ENCODE data around the gene SRPX.

SRPX gene

DNA sequence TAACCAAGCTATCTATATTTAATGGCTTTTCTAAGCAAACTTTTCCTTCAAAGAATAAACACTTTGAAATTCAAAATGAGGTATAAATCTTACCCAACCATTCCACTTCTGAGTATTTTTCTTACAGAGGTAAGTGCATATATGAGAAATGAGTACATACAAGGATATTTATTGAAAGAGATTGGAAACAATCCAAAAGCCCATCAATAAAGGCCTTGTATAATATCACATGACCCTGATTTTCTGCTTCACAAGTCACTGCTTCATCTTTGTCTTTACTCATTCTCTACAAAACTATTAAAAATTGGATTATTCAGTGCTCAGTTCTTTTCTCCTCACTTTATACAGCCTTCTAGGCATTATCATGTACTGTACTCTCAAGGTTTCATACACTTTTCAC, 91.3 kb downstream of the SRPX start:
- DNase-seq: no peak

DNA sequence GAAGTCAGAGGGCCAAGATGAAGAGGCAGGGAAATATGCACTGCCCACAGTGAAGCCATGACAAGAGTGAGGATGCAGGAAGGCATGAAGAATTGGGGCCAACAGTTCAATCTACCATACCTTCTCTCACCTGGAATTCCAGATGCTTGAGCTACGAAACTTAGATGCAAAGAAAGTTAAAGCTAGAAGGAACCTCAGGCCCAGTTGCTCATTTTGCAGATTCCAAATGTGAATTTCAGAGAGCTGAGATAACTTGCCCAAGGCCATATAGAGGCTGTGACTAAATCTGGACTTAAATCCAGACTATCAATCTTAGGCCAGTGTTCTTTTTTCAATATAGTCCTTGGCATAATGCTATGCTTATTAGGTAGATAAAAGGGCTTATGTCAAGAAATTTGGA, 92.7 kb downstream of the SRPX start:
- no peak for DNase-seq

DNA sequence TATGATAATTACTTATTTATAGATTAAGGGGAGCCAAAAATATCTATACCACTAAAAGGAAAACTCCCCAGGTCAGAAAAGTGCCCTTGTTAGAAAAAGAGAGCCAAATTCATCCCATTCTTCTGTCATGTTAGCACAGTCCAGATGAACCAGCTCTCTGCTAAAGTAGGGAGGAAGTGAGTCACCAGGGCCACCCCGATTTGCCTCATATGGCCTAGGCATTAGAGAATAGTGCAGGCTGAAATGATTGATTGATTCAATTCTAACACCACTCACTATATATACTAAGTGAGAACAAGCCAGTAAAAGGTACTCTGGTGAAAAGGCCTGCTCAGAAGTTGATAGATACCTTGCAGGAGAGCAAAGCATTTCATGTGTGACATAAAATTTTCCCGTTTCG, 94.5 kb downstream of the SRPX start:
- DNase-seq: no peak

DNA sequence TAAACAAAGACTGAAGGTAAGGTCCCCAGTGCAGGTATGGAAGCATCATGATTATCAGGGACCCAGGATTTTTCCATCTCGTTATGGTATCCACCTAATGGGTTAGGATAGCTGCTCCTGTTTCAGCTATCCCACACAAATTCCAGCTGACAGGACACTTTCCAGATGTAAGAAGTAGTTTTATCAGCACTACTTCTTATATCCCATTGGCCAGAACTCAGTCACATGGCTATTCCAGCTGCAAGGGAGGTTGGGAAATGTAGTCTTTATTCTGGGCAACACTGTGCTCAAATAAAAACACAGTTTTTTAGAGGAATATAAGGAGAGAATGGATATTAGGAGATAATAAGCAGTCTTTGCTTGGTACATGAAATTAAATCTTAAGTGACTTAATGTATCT, 96.7 kb downstream of the SRPX start:
- no peak for DNase-seq

DNA sequence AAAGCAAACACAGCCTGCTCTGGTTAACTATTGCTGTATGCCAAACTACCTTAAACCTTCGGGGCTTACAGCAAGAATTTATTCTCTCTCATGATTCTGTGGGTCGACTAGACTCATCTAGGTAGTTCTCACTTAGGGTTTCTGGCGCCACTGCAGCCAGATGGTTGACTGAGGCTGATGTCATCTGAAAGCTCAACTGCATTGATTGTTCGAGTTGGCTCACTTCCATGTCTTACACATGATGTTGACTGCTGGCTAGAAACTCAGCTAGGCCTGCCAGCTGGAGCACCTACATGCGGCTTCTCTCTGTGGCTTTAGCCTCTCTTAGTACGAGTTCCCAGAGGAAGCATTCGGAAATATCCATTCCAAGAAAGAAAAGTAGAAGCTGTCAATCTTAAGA, 103.2 kb downstream of the SRPX start:
- no peak for DNase-seq

DNA sequence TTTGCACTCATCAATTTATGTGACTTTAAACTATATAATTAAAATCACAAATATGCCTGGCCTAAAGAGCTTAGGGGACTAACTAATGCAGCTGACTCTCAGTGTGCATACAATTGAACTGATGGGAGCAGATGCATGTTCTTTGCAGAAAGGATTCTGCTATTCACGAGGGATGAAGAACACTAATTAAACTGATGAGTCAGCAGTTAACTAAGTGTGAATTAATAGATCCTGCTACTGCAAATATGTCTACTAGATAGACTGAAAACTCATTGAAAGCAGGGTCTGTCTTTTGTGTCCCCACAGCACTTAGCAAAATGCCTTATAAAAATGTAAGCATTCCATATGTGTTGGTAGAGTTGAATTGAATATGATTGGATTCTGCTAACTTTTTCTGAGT, 104.0 kb downstream of the SRPX start:
- DNase-seq: no peak

DNA sequence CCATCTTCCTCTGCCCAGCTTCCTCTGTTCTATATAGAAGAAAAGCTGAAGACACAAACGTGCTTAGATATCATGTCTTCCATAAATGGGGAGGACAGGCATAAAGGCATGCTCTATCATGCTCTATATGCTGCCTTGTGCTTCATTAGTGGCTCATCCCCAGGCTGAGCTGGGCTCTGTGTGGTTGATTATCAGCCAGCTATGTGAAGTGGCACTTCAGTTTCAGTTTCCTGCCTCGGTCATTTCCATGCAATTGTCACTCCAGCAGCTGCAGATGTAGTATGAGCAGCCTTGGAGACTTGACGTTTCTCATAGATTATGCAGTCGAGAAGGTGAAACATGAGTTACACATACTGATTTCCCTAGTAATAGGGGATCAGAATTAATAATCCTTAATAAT, 108.1 kb downstream of the SRPX start:
- DNase-seq: no peak

DNA sequence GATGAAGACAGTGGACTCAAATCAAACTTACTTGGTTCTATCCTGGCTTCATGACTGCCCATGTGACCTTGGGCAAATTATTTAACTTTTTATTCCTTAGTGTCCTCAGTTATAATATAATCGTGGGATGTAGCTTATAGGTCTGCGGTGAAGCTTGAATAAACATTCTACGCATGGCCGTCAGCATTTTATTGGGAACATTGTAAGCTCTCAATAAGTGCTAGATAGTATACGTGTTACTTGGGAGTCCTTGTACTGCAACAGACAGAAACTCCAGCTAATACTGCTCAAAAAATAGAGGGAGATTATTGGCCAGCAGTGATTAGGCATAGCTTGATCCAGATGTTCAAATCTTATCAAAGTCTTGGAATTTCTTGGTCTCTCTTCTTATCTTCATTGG, 109.5 kb downstream of the SRPX start:
- no peak for DNase-seq

DNA sequence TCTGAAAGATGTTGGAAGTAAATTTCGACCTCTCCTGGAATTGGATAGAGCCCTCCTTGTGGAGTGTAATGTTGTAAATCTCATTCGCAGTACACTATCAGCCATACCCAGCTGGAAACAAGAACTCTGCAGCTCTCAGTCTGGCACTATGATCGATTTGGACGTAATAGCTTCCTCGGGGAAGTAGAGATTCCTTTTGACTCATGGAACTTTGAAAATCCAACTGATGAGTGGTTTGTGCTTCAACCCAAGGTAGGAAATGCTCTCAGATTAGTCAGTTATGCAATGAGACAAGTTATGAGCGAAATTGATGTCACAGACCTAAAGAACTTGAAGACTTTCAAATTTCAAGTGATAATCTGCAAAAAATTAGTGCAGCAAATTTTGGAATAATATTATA, 110.4 kb downstream of the SRPX start:
- no peak for DNase-seq

DNA sequence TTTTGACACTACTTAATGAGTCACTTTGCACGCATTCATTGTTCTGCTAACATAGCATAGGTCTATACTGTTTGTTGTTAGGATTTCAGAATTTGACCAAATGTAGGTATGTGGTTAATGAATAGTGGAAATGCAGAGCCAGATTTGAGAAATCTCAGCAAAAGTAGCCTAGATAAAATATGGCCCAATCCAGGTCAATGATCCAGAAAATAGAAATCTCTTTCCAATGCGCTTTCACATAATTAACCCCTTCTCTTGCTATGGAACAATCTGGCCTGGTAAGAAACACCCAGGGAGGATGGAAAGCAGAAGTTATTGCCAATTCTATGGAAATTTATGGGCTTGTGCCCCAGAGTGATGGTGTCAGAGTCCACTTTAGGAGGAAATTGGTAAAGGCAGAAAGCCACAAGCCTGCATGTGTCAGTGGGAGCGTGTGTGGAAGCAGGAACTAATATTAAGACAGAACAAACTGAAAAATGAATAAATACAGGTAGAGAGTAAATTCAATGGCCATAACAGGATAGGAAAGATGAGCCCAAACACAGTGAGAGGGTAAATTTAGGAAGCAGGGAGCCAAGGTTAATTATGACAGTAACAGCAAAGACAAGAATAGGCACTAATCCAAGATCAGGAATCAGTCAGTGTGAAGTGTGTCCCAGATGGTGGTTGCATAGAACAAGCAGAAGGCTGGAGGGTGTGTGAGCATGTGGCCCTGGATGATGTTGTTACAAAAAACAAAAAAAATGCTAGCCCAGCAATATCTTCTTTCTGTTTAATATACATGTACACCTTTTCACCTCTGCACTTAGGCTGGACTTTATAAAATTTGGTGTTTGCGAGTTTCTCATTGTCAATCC, 111.4 kb downstream of the SRPX start:
- DNase-seq: no peak

DNA sequence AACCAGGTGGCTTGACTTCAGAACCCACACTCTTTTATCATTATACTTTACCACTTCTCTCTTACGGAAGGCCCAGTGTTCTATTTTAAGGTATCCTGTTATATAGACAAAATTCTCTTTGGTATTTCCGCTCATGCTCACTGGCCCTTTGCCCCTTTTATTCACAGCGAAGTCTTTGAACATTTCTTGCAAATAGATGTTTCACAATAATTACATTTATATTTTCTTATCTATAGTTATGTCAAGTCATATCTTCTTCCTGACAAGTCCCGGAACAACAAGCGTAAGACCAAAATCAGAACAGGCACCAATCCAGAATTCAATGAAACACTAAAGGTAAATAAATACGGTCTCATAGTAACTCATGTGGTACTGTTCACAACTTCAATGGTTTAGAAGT, 112.3 kb downstream of the SRPX start:
- no peak for DNase-seq

DNA sequence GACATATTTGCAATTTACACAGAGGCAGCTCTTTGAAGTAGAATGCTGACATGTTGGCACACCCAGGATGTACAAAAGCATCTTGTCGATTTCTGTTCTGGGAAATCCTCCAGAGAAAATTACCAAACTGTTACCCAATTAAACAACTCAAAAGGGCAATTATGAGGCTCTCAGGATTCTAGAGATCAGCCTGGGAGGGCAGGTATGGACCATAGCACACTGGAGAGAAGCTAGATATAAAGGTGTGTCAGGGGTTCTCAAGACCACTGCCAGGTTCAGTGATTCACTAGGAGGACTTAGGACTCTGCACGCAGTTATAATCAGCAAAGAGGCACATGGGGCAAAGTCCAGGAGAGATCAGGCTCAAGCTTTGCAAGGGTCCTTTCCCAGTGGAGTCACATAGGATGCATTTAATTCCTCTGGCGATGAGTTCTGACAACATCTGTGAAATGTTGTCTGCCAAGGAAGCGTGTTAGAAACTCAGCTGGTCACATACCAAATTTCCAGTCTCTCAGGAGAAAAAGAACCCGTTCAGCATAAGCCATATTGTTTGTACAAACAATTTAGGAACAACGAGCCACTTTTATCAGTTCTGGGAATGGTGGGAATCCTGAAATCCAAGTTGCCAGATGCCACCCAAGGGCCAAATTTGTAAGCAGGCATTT, 113.5 kb downstream of the SRPX start:
- DNase-seq: no peak

DNA sequence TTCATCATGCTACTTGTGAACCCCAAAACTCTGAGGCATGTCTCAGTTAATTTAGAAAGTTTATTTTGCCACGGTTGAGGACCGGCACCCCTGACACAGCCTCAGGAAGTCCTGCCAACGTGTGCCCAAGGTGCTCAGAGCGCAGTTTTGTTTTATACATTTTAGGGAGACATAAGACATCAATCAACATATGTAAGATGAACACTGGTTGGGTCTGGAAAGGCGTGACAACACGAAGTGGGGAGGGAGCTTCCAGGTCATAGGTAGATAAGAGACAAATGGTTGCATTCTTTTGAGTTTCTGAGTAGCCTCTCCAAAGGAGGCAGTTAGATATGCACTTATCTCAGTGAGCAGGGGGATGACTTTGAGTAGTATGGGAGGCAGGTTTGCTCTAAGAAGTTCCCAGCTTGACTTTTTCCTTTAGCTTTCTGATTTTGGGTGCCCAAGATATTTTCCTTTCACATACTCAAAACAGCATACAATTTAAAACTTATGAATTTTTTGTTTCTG, 115.4 kb downstream of the SRPX start:
- no peak for DNase-seq

DNA sequence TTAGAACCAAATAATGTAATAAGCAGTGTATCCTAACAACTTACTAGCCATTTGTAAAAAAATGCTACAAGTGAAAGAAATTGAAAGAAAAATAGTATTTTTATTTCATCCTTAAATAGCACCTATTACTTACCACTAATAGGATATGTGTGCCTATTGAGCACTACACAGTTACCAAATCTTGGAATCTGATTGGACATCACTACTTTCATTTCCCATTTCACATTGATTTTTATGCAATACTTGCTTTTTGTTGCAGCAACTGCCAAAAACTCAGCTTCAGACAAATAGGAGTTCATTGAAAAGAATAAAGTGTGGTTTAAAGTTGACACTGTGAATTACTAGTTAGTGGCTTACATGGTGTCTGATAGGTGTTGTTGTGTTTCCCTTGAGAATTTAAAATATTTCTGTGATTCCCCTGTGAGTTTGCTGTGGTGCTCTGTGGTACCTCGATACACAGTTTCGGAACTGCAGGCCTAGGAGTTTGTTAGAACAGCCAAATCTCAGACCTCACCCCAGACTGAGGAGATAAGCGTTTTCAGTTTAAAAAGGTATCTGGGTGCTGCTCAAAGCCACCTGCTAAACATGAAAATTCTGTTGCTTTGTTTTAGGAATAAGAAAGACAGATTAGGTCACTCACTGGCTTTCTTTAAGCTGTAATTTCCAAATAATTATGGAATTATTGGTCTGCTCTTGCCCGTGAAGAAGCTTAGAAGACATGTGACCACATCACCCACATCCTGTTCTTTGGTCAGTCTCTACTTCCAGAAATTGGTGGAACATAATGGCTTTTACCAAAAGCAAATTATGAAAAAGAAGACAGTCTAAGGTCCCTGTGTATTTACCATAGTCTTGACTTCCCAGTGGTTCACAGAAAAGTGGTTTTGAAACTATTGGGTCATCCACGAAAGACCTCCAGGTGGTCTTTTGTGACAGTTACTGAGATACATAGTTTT, 116.5 kb downstream of the SRPX start:
- DNase-seq: no peak

DNA sequence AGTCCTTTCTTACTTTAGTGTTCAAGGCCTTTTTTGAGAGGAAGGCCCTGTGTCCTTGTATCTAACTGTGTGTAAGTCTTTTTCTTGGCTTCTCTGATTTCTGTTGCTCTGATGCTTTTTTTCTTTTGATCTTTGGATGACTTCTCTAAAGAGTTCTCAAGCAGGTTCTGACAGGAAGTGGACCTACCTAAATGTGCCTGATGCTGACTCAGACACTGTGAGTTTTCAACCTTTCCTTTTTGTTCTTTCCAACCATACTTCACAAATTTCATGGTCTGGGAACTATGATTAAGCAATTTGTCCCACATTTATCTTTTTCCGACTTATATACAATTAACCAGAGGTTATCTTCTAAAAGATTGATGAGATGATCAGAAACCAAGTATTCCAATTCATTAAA, 117.8 kb downstream of the SRPX start:
- no peak for DNase-seq

DNA sequence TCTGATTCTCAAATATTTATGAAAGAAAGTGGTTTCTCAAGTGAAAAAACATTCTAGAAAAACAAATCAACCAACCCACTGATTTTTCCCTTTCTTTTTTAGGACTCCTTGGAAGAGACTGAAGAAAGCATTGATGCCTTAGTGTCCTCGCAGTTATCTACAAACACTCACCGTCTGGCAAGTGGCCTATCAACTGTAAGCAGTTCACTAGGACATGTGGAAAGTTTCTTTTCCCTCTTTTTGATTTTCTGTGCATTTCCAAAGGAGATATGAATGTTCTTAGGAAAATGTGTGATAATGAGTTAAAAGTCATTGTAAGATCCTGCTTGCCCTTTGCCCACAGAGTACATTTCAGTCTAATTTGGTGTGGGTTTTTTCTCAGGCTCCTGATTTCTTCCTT, 118.4 kb downstream of the SRPX start:
- DNase-seq: no peak

DNA sequence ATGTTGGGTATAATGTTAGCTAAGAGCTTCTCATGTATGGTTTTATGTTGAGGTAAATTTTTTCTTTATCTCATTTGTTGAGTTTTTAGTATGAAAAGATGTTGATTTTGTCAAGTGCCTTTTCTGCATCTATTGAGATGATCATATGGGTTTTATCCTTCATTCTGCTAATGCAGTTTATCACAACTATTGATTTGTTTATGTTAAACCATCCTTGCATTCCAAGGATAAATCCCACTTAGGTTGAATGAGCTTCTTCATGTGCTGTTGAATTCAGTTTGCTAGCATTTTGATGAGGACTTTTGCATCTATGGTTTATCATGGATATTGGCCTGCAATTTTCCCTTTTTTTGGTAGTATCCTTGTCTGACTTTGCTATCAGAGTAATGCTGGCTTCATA, 121.0 kb downstream of the SRPX start:
- DNase-seq: no peak

Measured in inflammatory macrophage treated with lipopolysaccharide for 1 hour (primary cell).